HEK293 (cell line): ENCODE measurements around the gene HSPB8.

ENCODE experiments used
- PRDM2 ChIP-seq: fragments of 450-650 bp; formaldehyde crosslinking; IDR thresholded peaks from 2 replicates; pipeline ENCODE4 v1.5.1; 2016; ENCODE audit warnings: missing biosample characterization, missing genetic modification characterization, borderline replicate concordance
- SALL2 ChIP-seq: fragments of 450-650 bp; formaldehyde crosslinking; IDR thresholded peaks from 2 replicates; pipeline ENCODE4 v1.5.0; 2017; ENCODE audit warnings: missing biosample characterization, mild to moderate bottlenecking, missing genetic modification characterization, borderline replicate concordance
- ZNF146 ChIP-seq: fragments of 450-650 bp; formaldehyde crosslinking; IDR thresholded peaks from 2 replicates; pipeline ENCODE4 v1.5.1; 2016; ENCODE audit warnings: missing biosample characterization, missing genetic modification characterization
- ZNF148 ChIP-seq: fragments of 450-650 bp; formaldehyde crosslinking; IDR thresholded peaks from 2 replicates; pipeline ENCODE4 v1.5.0; 2017; ENCODE audit warnings: missing biosample characterization, missing genetic modification characterization, borderline replicate concordance

HSPB8 gene

DNA sequence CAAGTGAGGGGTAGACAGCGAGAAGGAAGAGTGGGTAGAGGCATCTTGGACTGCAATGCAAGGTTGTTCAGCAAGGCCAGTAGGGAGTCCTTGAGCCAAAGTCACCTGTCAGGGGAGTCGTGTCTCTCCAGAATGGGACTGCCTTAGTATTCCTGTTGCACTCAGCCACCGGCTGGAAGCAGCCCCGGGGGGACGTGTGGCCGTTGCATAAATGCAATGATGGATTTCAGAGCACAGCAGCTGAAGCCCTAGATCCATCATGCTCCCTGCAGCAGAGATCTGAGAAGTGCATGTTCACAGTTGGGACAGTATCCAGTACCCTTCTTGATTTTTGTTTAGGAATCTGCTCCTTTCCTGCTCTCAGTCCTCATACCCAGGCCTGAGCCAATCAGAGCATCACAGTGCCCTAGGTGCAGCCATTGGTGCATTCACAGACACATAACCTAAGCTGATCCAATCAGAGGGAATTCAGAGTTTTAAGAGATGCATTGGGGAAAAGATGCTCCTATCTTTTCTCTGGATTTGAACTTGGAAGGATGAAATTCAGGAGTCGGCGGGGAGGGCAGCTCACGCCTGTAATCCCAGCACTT, 62.9 kb downstream of the HSPB8 start (continued):
- TF ChIP-seq PRDM2 (tag by site-specific recombination) = no peak
- no peak for TF ChIP-seq ZNF148 (tag by site-specific recombination)
- TF ChIP-seq SALL2 (tag by site-specific recombination) = no peak
- no peak for TF ChIP-seq ZNF146 (tag by site-specific recombination)
